NAMALWA (cell line): ENCODE measurements around the gene NNMT.

ENCODE experiments used
- DNase-seq: peaks from one replicate; pipeline ENCODE4 v3.0.0-alpha.2; 2015; ENCODE audit warnings: low spot score

The NNMT gene

DNA sequence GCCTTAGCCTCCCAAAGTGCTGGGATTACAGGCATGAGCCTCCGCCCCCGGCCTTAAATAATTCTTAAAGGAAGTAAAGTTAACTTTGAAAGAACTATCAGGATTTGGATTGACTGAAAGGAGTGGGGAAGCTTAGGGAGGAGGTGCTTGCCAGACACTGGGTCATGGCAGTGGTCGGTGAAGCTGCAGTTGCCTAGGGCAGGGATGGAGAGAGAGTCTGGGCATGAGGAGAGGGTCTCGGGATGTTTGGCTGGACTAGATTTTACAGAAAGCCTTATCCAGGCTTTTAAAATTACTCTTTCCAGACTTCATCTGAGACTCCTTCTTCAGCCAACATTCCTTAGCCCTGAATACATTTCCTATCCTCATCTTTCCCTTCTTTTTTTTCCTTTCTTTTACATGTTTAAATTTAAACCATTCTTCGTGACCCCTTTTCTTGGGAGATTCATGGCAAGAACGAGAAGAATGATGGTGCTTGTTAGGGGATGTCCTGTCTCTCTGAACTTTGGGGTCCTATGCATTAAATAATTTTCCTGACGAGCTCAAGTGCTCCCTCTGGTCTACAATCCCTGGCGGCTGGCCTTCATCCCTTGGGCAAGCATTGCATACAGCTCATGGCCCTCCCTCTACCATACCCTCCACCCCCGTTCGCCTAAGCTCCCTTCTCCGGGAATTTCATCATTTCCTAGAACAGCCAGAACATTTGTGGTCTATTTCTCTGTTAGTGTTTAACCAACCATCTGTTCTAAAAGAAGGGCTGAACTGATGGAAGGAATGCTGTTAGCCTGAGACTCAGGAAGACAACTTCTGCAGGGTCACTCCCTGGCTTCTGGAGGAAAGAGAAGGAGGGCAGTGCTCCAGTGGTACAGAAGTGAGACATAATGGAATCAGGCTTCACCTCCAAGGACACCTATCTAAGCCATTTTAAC is at the start of gene NNMT:
TSS of gene NNMT (plus strand) at position 724 of the 929 bp plus-strand sequence. CDS start at position 882, 158 bp downstream.
- no peak for DNase-seq

DNA sequence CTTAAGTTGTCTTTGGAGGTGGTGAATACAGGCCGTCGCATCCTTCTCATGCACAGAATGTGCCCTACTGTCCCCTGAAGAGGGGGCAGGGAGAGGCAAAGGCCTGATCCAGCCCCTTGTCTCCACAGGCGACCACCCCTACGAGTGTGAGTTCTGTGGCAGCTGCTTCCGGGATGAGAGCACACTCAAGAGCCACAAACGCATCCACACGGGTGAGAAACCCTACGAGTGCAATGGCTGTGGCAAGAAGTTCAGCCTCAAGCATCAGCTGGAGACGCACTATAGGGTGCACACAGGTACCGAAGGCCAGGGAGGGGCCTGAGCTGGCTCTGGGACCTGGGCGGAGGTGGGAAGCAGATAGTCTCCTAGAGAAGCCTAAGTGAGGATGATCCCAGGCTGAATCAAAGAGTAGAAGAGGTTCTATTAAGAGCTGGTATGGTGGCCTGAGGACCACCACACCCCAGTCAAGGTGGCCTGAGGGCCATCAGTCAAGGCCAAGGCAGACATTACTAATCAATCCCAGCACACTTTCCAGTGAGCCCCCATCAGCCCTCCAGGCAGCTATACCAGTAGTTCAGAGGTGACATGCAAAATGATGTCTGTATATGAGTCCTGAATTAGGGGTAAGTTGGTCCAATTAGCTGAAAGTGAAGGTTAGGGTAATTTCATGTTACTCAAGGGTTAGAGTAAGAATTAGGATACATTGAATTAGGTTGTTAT is 49.0 kb upstream of the NNMT start:
- DNase-seq = no peak

DNA sequence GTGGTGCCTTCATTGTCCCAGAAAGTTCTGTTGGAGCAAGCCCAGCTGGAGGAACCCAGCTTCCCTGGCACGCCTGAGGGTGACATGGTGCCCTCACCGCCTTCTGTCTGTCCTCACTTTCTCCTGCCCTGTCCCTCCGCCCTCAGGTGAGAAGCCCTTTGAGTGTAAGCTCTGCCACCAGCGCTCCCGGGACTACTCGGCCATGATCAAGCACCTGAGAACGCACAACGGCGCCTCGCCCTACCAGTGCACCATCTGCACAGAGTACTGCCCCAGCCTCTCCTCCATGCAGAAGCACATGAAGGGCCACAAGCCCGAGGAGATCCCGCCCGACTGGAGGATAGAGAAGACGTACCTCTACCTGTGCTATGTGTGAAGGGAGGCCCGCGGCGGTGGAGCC is 46.0 kb upstream of the NNMT start:
- DNase-seq = no peak

DNA sequence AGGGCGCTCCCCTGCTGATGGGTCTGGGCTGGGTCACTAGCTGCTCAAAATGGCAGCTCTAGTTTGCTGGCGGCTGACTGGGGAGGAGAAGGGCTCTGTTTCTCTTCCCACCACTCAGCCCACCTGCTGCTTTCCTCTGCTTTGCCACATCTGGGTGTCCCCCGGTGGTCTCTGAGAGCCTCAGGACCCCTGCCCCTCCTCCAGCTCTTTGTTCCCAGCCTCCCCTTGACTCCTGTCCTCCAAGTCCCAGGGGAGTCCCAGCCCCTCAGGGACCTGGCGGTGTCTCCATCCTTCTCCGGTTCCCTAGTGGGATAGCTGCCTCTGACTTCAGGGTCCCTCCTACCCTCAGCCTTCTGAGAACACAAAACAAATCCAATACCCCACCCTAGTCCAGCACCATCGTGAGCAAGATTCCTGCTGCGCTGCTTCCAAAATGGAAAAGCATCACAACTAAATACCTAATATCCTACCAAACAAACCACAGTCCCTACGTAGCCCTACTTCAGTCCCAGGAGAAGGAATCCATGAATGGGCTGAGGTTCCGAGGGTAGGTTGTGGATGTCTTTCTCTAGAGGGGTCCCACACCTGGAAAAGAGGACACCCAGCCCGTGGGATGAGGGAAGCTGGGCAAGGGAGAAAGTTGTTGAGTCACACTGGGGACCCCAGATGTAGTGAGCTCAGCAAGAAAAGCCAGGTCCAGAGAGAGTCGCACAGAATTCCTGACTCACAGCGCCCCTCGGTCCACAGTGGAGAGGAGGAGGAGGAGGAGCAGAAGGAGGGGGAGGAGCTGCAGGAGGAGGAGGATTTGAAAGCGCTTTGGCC is 45.0 kb upstream of the NNMT start:
- no peak for DNase-seq

DNA sequence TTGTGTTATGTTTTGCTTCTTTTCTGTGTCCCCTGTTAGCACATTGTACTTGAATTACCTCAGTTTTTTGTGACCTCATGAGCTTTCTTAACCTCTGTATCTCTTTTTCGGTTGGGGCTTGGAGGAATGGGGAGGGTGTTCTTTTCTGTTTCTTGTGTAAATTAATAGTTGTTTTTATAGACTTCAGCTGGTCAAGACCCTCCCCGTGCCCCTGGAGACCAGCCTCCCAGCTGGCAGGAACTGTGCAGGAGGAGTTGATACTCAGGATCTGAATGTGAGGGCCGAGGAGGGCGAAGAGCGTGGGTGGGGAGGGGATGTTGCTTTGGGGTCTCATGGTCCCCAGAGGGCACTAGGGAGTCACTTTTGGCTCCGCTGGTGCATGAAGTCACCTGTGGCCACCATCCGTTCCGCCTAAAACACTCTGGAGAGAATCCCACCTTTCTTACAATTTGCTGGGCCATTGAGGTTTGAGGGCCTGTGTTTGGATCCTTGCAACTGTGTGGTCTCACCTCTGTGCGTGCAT is 44.3 kb upstream of the NNMT start:
- DNase-seq = no peak

DNA sequence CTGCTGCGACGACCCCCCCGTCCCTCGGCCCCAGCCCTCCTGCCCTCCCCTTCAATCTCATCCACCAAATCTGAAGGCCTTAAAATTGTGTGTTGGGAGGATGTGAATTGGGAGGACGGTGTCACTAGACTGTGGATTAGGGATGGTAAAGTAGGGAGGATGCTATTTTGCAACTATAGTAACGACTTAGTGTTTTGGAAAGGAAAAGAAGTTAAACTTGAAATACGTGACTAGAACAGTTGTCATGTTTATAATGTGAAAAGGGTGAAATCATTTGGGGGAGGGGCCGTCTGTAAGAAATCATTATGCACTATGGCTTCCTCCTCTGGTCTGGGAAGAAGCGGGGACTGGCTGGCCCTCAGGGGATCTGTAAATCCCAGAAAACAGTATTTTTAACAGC is 43.4 kb upstream of the NNMT start:
- no peak for DNase-seq

DNA sequence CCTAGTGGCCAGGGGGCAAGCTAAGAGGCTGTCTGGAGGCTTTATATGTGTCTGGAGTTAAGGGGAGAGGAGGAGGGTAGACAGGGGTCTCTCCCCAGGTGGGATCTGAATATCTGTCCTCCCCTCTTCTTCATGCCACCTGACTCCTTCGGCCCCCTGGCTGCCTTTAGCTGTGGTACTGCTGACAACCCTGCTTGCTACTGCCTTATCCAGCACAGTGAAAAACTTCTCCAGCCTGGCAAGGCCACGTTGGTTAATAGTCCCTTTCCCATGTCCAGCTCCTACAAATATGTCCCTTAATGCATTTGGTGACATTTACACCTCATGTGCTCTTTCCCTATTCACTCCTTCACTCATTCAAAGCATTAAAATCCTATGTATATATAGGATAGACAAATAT is 42.4 kb upstream of the NNMT start:
- no peak for DNase-seq

DNA sequence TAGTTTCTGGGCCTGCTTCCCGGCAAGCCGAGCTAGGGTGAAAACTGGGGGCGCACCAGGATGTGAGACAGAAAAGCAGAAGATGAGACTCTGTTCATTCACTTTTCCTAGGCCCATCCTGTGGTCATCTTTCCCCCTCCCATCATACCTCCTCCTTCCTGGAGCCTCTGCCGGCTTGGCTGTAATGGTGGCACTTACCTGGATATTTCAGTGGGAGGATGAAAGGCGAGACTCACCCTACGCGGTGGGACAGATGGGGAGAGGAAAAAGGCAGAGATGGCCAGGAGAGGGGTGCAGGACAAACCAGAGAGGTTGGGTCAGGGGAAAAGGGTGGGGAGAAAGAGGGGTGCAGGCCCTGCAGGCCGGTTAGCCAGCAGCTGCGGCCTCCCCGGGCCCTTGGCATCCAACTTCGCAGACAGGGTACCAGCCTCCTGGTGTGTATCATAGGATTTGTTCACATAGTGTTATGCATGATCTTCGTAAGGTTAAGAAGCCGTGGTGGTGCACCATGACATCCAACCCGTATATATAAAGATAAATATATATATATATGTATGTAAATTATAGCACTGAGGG is 41.5 kb upstream of the NNMT start:
- DNase-seq = no peak

DNA sequence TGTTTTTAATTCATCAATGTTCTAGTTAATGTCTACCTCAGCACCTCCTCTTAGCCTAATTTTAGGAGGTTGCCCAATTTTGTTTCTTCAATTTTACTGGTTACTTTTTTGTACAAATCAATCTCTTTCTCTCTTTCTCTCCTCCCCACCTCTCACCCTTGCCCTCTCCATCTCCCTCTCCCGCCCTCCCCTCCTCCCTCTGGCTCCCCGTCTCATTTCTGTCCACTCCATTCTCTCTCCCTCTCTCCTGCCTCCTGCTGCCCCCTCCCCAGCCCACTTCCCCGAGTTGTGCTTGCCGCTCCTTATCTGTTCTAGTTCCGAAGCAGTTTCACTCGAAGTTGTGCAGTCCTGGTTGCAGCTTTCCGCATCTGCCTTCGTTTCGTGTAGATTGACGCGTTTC is 40.9 kb upstream of the NNMT start:
- no peak for DNase-seq

DNA sequence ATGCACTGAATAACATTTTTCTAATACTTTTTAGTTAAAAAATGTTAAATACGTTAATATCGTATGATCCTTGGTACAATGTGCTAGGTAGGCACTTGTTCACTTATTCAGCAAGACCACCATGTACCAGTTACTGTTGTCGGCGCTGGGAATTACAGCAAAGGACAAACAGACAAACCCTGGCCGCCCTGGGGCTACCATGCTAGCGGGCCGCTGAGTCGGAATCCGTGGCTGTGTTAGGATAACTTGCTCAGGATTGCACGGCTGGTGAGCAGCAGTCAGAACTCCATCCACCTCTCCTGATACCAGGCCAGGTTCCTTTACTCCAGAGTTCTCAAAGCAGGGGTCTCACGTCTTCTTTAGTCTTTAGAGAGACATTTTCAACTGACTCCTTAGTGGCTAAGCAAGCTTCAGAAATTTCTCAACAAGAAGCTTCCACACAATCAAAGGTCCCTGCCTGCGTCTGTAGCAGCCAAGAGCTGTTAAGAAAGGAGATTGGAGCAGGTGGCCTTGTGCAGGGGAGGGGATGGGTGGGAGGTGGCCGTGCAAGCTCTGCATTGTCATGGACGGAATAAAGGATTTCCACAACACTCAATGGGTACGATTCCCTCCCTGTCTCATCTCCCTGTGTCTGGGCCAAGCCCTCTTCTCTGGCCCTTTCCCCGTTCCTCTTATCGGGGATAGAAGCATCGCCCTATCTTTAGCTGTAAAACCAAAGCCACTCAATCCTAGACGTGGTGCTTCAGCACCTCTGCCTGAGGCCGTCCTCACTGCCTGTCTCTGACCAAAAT is 39.8 kb upstream of the NNMT start:
- DNase-seq = no peak

DNA sequence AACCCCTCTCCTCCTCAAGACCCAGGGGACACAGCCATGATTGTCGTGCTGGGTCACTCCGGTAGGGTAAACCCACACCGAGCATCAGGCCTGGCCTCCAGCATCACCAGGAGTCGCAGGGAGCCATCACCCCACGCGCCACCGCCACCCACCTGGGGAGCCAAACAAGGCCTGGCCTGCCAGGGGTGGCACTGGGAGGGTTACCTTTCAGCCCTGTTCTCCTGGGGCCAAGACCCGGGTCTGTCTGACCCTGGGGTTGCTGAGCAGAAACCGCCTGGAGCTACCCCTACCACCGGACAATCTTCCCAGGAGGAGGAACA is 39.3 kb upstream of the NNMT start:
- no peak for DNase-seq

DNA sequence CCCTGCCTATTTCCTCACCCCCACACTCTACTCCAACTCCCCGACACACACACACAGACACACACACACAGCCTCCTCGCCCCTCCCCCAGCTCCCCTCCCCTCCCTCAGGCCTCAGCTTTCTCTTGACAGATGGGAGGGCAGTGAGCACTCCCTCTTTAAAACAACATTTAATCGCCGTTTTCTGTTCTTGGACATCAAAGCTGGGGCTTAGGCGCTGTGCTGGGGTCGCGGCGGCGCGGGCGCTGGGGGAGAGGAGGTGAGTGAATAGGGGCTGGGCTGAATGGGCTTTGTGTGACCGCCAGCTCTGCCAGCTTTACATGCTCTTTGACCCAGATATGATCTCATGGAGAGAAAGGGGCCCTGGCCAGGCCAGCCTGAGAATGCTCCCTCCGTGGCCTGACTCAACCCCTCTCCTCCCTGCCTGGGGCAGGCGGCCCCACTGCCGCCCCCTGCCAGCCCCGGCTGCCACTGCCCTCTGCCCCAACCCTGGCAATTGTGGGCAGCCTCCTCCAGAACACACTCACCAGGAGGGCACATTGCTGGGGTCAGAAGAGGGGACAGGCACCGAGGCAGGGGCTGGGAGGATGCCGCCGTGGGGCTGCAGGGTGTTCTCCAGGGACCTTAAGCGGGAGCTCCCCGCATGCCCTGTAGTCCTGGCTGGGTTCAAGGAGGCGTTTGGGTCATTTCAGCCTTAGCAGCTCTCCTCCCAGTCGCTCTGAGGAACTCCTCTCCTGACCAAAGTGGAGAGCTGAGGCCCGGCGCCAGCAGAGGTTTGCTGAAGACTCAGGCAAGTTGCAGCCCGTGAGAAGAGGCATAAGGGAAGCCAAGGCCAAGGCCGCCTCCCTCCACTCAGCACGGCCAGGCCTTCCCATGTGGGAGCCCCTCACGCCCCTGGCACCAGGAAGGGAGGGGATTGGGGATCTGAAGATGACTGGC is 38.3 kb upstream of the NNMT start:
- DNase-seq = no peak

DNA sequence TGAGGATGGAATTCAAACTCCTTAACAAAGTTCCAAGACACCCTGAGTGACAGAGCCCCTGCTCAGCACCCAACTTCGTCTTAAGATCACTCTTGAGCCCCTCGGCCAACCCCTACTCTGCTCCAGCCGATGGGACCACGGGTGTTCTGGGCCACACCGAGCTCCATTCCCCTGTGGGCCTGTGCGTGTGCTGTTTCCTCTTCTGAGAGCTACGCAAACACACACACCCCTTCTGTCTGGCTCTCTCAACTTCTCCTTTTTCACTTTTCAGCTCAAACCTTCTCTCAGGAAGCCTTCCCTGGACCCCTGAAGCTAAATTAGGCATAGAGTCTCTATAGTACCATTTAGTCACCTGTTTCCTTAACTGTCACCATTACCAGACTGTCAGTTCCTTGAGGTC is 37.5 kb upstream of the NNMT start:
- DNase-seq = peak; percentile 22

DNA sequence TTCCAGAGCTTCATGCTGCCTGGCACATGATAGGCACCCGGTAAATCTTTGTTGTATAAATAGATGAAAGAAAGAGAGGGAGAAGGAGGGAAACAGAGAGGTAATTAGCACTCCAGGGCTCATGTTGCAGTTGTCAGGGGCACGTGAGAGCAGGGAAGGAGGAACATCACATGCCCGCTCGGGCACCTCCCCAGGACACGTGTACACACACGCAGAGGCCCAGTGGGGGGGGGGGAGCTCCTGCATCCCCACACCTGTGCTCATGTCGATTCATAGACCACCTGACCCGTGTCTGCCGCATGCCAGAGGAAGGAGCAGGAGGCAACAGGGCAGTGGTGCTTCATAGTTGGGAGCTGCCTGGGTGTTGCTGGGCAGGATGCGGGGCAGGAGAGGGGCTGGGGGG is 37.1 kb upstream of the NNMT start:
- DNase-seq = no peak

DNA sequence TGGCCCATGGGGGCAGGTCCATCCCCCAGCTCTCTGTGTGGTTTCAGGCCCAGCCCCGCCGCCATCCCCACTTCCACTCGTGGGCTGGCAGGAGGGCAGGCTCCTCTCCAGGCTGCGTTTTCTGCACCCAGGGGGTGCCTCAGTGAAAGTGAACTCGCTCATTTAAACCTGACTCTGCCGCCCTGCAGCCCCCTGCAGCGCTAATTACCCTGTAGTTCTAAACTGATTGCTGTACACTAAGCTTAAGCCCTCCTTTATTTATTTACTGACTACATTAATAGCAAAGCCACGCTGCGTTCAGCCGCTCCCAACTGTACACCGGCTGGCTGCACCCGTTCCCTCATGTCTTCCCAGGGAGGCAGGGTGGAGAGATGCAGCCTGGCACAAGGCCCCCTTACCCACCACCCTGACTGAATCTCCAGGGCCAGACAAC is 36.6 kb upstream of the NNMT start:
- no peak for DNase-seq

DNA sequence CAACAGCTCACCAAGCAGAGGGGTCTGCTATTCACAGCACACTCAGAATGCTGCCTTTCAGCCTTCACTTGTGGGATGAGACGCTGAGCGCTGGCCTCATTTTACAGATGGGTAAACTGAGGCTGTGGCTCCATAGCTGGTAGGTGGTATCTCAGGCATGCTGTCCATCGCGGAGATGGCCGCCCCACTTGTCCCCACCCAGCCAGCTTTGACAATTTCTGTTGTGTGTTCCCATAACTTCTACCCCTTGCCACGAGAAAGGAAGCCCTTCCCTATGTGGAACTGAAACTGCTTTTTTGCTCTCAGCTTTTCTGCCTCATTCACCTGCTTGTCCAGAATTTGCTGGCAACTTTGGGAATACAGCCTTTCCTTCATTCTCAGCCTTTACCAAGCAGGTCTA is 36.1 kb upstream of the NNMT start:
- no peak for DNase-seq

DNA sequence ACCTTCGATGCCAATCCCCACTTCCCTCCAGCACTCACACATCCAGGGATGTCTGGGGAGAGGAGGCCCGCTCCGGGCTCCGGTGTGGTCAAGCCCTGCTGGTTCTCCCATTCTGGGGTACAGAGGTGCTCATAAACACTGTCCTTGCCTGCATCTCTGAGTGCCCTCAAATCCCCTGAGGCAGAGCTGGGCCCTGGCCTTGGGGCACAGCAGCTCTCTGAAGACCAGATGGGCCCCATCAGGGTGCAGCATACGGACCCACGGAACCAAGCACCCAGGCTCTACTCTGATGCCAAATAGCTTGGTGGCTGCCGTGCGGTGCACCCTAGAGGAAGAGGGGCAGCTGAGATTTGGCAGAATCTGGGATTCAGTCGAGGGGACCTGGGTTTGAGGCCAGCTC is 35.7 kb upstream of the NNMT start:
- no peak for DNase-seq

DNA sequence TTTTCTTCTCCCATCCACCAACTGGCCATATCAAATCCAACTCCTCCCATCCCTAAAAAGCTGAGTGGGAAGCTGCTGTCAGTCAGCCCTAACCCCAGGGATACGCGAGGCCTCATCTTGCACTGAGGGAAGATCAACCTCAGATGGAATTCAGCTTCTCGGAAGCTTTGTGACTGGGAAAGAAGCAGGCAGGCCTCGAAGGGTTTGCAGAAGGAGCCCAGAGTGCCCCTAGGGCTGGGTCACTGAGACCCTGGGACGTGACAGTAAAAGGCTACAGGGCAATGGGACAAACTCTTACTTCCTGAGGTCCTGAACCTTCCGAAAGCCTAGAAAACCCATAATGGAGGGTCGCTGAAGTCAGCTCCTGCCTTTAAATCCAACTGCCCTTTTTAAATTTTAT is 34.4 kb upstream of the NNMT start:
- no peak for DNase-seq

DNA sequence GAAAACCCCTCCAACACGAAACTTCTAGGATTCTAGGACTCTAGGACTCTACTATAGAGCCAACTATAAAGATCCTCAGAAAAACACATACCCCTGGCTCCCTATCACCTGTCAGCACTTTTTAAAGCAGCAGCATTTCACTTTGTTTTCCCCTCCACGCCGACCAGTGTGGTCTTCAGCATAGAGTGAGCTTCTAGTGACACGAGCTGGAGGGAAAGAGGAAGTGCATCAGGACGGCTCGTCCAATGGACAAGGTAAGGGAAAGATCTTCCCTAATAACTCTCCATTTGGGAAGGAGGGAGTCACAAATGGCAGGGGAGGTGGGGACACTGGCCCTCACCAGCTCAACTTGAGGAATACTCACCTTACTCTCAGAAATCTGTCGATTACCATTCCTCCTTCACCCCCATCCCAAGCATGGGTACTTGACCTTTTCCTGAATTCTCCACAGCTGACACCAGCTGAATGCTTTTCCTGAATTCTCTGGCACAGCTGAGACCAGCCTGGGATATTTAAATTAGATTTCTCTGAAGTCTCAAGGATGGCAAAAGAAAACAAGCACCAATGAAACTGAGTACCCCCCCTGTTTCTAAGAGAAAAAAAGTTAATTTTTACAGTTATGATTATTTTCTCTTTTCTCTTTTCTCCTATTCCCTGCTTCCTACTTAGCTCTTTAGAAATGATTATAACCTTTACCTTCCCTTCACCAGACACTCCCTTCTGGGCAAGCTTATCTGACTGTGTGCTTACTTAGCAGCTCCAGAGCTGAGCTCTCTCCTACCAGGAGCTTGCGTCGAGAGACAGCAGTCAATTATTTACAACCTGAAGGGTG is 33.3 kb upstream of the NNMT start:
- peak; percentile 51 for DNase-seq
